ENCODE results near the gene PDE4D. TPM values are rescaled to one million over a fixed set of nuclear protein-coding genes. Genes with fewer than 3 reads are reported as not detected.

PDE4D gene
- total RNA-seq, 4 donors from 2014 or later: 14.7 to 36.3 (median 24.7) TPM

DNA sequence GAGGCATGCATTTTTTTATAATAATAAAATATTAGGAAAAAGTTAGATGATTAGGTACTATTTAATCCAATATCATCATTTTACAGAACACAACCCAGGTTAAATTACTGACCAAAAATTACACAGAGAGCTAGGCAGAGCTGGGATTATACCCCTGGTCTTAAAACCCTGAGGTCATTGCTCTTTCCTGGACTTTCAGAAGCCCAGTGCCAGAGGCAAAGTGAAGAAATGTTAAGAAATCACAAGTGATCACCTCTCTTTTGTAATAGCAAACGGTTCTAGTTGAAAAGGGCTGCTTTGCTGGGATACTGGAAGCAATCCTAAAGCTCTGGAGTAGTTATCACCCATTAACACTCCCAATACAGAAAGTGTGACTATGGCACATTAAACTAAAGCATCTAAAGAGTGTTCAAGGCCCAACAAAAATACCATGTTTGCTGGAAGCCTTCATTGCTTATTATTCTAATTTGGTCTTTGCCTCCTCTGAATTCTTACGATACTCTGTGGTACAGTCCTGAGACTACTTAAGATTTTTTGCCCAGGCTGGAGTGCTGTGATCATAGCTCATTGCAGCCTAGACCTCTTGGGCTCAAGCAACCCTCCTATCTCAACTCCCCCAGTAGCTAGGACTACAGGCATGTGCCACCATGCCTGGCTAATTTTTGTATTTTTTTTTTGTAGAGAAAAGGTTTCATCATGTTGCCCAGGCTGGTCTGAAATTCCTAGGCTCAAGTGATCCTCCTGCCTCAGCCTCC, 734.7 kb downstream of the PDE4D start:
- Histone ChIP-seq H3K27ac (no peak overlapping the region), H3K36me3 (no peaks in the 10 kb centered on the region), H3K9me3 (no peaks in the 10 kb centered on the region), H3K27me3 (no peaks in the 10 kb centered on the region), H3K4me1 (peaks cover 0 to 4% of the 10 kb centered on the region in 2 donors), H3K4me3 (replicated peaks in 1 of 3) (no peak overlapping the region)
- no peak for TF ChIP-seq POLR2A (IDR thresholded peaks at IDR 0.05)
- no peak for TF ChIP-seq CTCF (IDR thresholded peaks at IDR 0.05)
- WGBS, 2 donors: 35 to 40% methylated on average over 2 of the region's 2 CpGs
- intact Hi-C loops (cut with DNase I): no loop called here
- no peak for DNase-seq

GRCh38 chr5:59158165-59158564, 735.4 kb downstream of the PDE4D start:
- Histone ChIP-seq H3K4me1 (peaks cover 0 to 4% of the 10 kb centered on the region in 2 donors), H3K4me3 (replicated peaks in 1 of 3) (no peak overlapping the region), H3K9me3 (no peaks in the 10 kb centered on the region), H3K36me3 (no peaks in the 10 kb centered on the region), H3K27ac (no peak overlapping the region), H3K27me3 (no peaks in the 10 kb centered on the region)
- intact Hi-C loops (cut with DNase I): no loop called here
- no peak for TF ChIP-seq CTCF (IDR thresholded peaks at IDR 0.05)
- no peak for TF ChIP-seq POLR2A (IDR thresholded peaks at IDR 0.05)
- DNase-seq: no peak
- WGBS, 2 donors: 25 to 34% methylated on average over 2 of the region's 2 CpGs

GRCh38 chr5:59157068-59157467, 736.5 kb downstream of the PDE4D start:
- Histone ChIP-seq H3K9me3 (no peaks in the 10 kb centered on the region), H3K27me3 (no peaks in the 10 kb centered on the region), H3K4me3 (replicated peaks in 1 of 3) (no peak overlapping the region), H3K27ac (no peak overlapping the region), H3K36me3 (no peaks in the 10 kb centered on the region), H3K4me1 (peaks cover 0 to 4% of the 10 kb centered on the region in 2 donors)
- WGBS, 2 donors: 84 to 87% methylated on average over 4 of the region's 4 CpGs
- DNase-seq: no peak
- intact Hi-C loops (cut with DNase I): no loop called here
- TF ChIP-seq CTCF (IDR thresholded peaks at IDR 0.05) (no peak), POLR2A (IDR thresholded peaks at IDR 0.05) (no peak)

- intact Hi-C loops (cut with DNase I): no loop called here
- no peak overlapping the region for H3K4me3 ChIP-seq (replicated peaks in 1 of 3)
Measured at GRCh38 chr5:59152701-59153245, 740.8 kb downstream of the PDE4D start.

More at GRCh38 chr5:59152701-59153245, 740.8 kb downstream of the PDE4D start:
- Histone ChIP-seq H3K9me3 (no peaks in the 10 kb centered on the region), H3K27ac (no peak overlapping the region), H3K36me3 (no peaks in the 10 kb centered on the region), H3K27me3 (no peaks in the 10 kb centered on the region), H3K4me1 (peaks cover 0 to under 1% of the 10 kb centered on the region in 2 donors)
- TF ChIP-seq CTCF (IDR thresholded peaks at IDR 0.05): no peak
- TF ChIP-seq POLR2A (IDR thresholded peaks at IDR 0.05): no peak
- 64 to 73% methylated on average over 2 of the region's 2 CpGs for WGBS, 2 donors
- DNase-seq: no peak
